ENCODE results near the gene VCL.

DNA sequence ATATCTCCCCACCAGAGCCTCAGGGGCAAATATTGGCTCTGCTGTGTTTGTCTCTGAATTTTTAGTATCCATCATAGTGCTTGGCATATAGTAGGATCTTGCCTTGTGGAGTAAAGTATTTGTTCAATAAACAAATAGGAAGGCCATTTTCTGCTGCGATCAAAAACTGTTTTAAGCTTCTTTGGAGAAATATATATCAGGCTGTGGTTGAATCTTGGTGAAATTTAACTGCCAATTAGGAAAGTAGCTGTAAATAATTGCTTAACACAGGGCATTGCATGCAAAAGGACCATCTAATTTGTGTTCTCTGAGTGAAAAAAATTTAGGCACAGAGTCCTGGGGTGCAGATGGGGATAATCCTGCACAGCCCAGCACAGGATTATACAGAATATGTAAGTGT is 15.1 kb downstream of the VCL start:
- TF ChIP-seq, protein P1, sequence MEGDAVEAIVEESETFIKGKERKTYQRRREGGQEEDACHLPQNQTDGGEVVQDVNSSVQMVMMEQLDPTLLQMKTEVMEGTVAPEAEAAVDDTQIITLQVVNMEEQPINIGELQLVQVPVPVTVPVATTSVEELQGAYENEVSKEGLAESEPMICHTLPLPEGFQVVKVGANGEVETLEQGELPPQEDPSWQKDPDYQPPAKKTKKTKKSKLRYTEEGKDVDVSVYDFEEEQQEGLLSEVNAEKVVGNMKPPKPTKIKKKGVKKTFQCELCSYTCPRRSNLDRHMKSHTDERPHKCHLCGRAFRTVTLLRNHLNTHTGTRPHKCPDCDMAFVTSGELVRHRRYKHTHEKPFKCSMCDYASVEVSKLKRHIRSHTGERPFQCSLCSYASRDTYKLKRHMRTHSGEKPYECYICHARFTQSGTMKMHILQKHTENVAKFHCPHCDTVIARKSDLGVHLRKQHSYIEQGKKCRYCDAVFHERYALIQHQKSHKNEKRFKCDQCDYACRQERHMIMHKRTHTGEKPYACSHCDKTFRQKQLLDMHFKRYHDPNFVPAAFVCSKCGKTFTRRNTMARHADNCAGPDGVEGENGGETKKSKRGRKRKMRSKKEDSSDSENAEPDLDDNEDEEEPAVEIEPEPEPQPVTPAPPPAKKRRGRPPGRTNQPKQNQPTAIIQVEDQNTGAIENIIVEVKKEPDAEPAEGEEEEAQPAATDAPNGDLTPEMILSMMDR (conservative IDR thresholded peaks at IDR 0.05; ENCODE audit: low read depth, low read length) = no peak
- TF ChIP-seq EZH2 (IDR thresholded peaks at IDR 0.05; ENCODE audit: low read length, unreplicated experiment) = no peak
- no peak for TF ChIP-seq EZH2phosphoT487 (IDR thresholded peaks at IDR 0.05; ENCODE audit: borderline replicate concordance, low read length)
